Activated CD4-positive, CD25-positive, alpha-beta regulatory T cell treated with anti-CD3 and anti-CD28 coated beads, Interleukin-2, amount 50 U/mL, for 16 hours (primary cell): ENCODE results near the gene TSHB.
"Not testable (repeated sequence)": the region's sequence is repeated elsewhere in the genome, so short reads cannot be mapped to it uniquely, and the experiment has no call there.

Experiments
- DNase-seq: peaks from one replicate; pipeline ENCODE4 v3.0.0-alpha.2; 2020; ENCODE audit warnings: low read depth, low spot score

Gene TSHB

DNA sequence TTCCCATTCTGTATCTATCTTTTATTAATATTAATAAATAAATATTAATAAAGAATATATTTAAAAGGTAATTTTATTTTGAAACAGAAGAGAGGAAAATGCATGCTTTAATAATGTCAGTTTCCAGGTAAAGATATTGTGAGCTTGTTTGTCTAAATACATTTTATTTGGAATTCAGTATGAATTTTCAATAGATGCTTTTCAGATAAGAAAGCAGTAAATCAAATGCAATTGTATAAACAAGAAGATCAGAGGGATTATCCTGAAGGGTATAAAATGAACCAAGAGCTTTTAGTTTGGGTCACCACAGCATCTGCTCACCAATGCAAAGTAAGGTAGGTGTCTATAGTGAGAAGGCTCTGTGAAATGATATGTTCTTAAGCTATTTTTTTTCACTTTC lies at the start of gene TSHB:
TSHB (plus strand) TSS at position 301 of the 400 bp plus-strand sequence. CDS start 3,537 bp downstream, outside the sequence.
- DNase-seq: no peak

GRCh38 chr1:114982251-114982650 lies 47.4 kb upstream of the TSHB start:
- no peak for DNase-seq

- DNase-seq: no peak
Measured at GRCh38 chr1:114986286-114986685, 43.3 kb upstream of the TSHB start.

- DNase-seq: no peak
Measured at GRCh38 chr1:114988095-114988494, 41.5 kb upstream of the TSHB start.

DNA sequence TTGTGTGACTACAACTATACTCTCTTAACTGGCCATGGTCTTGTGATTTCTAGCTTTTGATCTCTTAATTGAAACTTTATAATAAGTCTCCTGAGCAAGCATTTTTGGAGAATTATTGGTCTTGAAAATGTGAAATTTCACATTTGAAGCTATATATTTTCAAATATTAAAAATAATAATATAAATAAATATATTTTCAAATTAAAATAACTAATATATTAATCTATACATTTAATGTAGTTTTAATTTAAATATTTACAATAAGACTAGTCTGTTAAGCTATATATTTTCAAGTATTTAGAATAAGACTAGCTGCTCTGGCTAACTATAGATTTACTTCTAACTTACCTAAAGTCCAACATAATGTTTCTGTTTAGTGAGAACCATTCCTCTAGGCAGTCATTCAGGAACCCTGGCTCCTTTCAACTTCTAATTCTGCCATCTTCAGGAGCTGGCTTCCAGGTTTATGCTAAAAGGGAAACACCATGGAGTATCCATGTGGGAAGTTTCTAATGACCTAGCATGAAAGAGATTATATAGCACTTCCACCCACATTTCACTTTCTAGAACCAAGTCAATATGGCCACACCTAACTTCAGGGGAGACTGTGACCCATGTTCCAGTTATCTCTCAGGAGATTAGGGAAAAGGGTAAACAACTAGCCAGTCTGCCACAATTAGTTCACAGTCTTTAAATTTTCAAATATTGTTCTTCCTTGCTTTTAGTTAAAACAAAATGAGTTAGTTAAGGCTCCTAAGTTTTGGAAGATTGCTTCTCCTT lies 31.9 kb upstream of the TSHB start:
- DNase-seq: no peak

DNA sequence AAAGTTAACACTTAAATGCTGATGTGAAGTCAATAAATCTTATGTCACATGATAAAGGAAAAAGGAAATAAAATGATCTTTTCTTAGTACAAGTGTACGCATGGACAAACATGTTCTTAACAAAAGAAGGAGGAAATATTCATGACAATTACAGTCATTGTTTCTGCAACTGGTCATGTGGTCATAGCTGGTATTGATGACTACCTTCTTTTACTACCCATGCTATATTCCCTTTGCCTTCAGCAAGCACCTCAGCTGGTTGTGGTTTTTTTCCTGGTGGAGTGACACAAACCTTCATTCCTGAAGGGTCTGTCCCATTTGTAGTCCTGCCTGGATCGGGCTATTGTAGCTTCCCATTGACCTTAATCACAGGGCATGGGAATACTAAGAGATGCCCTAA lies 23.4 kb upstream of the TSHB start:
- no peak for DNase-seq

GRCh38 chr1:115012006-115012405 lies 17.6 kb upstream of the TSHB start:
- no peak for DNase-seq

DNA sequence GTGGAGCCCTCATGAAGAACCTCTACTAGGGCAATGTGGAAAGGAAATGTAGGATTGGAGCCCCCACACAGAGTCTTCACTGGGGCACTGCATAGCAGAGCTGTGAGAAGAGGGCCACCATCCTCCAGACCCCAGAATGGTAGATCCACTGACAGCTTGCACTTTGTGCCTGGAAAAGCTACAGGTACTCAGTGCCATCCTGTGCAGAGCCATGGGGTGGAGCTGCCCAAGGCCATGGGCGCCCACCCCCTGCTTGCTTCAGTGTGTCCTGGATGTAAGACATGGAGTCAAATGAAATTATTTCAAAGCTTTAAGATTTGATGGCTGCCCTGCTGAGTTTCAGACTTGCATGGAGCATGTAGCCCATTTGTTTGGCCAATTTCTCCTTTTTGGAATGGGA lies 17.2 kb upstream of the TSHB start:
- DNase-seq: no peak

- DNase-seq: no peak
Measured at GRCh38 chr1:115013792-115014191, 15.8 kb upstream of the TSHB start.

GRCh38 chr1:115019549-115019948 lies 10.1 kb upstream of the TSHB start:
- DNase-seq: not testable (repeated sequence)

DNA sequence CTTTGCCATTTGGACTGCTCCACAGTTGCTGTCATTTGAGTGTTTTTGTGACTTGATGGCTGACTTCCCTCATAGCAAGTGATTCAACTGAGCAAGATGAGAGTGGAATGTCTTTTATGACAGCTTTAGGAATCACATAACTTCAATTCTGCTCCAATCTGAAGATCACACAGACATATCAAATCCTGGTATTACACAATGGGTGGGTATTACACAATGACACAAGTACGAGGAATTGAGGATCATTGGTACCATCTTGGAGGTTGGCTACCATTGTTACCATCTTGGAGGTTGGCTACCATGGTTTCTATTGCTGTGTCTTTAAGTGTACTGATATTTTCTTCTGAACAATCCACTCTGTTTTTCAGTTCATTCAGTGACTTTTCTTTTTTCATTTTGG lies 8.5 kb upstream of the TSHB start:
- no peak for DNase-seq

GRCh38 chr1:115023593-115023992 lies 6.0 kb upstream of the TSHB start:
- no peak for DNase-seq

DNA sequence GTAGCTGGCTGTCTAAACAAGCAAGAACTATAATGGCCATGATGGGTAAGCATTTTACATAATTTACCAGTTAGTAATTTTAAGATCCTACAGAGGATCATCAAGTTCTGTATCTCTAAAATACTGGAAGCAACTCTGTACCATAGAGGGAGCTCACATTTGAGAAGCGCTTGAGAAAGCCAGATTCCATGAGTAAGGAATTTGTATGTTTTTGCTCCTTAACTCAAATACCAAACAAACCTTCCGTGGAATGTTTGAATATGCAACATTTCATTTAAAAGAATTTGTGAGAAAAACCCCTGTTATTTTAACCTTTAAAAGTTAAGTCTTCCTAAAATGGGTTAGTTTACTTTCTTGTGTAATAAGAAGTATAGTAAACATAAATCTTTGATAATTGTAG lies 2.0 kb downstream of the TSHB start:
- no peak for DNase-seq

- DNase-seq: no peak
Measured at GRCh38 chr1:115035652-115036051, 6.0 kb downstream of the TSHB start.

DNA sequence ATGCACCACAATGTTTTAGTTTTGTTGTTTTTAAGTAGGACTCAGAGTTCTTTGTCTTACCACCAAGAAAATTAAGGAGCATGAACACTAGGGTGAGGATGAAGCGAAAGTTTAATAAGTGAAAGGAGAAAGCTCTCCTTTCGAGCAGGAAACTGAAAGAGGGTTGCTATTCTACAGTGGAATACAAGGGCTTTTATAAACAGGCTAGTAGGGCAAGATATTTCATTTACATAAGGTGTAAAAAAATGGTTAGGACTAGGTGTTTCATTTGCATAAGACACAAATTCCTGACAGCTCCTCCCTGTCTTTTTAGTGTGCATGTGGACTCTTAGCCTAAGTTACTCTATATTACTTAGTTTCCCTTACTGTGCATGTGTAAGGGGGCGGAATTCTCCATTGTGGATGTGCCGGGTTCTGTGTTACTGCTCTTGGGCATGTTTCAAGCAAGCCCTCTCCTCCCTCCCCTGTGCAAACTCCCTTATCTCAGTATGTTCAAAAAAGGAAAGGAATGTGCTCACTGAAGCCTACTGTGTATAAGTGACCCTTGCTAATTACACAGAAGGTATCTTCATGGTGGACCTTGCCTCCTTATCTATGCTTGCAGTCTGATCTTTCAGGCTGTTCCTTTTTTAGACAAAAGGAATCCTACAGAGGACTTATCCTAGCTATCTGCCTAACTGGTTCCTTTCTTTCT lies 7.3 kb downstream of the TSHB start:
- DNase-seq: no peak

GRCh38 chr1:115040501-115040900 lies 10.9 kb downstream of the TSHB start:
- DNase-seq: no peak

GRCh38 chr1:115041654-115042053 lies 12.0 kb downstream of the TSHB start:
- DNase-seq: no peak

DNA sequence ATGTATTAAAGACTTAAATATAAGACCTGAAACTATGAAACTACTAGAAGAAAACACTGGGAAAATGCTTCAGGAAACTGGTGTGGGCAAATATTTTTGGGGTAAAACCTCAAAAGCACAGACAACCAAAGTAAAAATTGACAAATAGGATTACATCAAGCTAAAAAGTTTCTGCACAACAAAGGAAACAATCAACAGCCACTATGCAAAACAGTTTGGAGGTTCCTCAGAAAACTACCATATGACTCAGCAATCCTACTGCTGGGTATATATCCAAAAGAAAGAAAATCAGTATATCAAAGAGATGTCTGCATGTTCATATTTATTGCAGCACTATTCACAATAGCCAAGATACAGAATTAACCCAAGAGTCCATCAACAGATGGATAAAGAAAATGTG lies 17.1 kb downstream of the TSHB start:
- DNase-seq: no peak

- no peak for DNase-seq
Measured at GRCh38 chr1:115051850-115052249, 22.2 kb downstream of the TSHB start.

GRCh38 chr1:115052454-115053083 lies 22.9 kb downstream of the TSHB start:
- peak; percentile 31 for DNase-seq

- no peak for DNase-seq
Measured at GRCh38 chr1:115056395-115056798, 26.8 kb downstream of the TSHB start.

DNA sequence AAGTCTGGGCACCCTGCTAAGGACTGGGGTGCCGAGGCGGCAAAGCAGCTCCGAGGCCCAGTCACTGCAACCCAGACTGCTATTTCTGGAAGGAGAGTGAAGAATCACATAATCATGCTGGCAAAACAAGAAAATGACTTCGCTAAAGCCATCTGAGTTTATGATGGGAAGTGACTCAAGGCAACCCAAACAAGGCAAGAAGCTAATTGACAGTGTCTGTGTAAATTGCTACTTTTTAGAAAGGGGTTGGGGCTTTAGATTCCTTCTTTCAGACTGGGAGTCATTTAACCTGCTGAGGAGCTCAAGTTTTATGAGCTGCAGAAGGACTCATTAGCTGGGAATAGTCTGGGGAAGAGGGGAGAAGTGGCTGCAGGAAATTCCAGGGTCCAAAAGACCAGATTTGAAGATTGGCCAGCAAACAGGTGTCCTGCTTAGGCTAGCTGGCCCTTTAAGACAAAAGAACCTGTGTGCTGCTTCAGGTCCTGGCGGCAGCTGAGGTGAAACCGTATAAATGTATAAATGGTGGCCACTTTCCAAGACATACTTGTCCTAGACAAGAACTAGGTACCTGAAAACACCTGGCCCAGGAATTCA lies 28.1 kb downstream of the TSHB start:
- DNase-seq: no peak
